ENCODE measurements around the gene DSN1.

GRCh38 chr20:36745927-36746659 is 27.5 kb downstream of the DSN1 start, which contains the start of gene NDRG3:
- TF ChIP-seq RAD21 (IDR thresholded peaks at IDR 0.05; ENCODE audit: low read depth) (no peak), CTCF (IDR thresholded peaks at IDR 0.05 in 2 of 3, conservative IDR thresholded peaks at IDR 0.05 in 1 of 3; ENCODE audit: borderline replicate concordance in 1 of 3, insufficient read depth in 1 of 3, low read depth in 2 of 3, low read length in 2 of 3) (no peak), SP1 (IDR thresholded peaks at IDR 0.05; ENCODE audit: low read depth) (no peak), EGR1 (IDR thresholded peaks at IDR 0.05; ENCODE audit: low read depth) (peak; percentile 66), YY1 (IDR thresholded peaks at IDR 0.05; ENCODE audit: extremely low read depth, insufficient replicate concordance, low read depth, low read length) (peak; percentile 98), EZH2 (IDR thresholded peaks at IDR 0.05) (no peak), ZNF274 (IDR thresholded peaks at IDR 0.05; ENCODE audit: low read depth, low read length) (no peak), POLR2A (IDR thresholded peaks at IDR 0.05; ENCODE audit: borderline replicate concordance, extremely low read depth, insufficient read depth, insufficient read length) (peak; percentile 26), POLR2AphosphoS5 (IDR thresholded peaks at IDR 0.05; ENCODE audit: low read depth, low read length) (peak; percentile 60), ZFX (IDR thresholded peaks at IDR 0.05) (peak; percentile 22; the same call in 1 of the 2 replicates), EZH2phosphoT487 (IDR thresholded peaks at IDR 0.05; ENCODE audit: borderline replicate concordance) (no peak), FOSL1 (IDR thresholded peaks at IDR 0.05; ENCODE audit: low read depth) (no peak), ATF3 (IDR thresholded peaks at IDR 0.05) (no peak)
